SH-SY5Y (cell line): Measurements from ENCODE around the gene C11orf24.

ENCODE experiments used
- GATA2 ChIP-seq: IDR thresholded peaks from 2 replicates; pipeline ENCODE4 v1.6.1; 2011; ENCODE audit warnings: mild to moderate bottlenecking, low read depth, low read length
- GATA3 ChIP-seq: IDR thresholded peaks from 2 replicates; pipeline ENCODE4 v1.6.1; 2011; ENCODE audit warnings: low read depth, mild to moderate bottlenecking, low read length, moderate library complexity

The C11orf24 gene

GRCh38 chr11:68267881-68268240 is 3.9 kb downstream of the C11orf24 start:
- TF ChIP-seq GATA2 (no peak), GATA3 (no peak)

GRCh38 chr11:68266936-68267880 is 4.6 kb downstream of the C11orf24 start:
- TF ChIP-seq GATA3 = no peak
- TF ChIP-seq GATA2 = no peak

GRCh38 chr11:68266121-68266891 is 5.5 kb downstream of the C11orf24 start:
- no peak for TF ChIP-seq GATA3
- no peak for TF ChIP-seq GATA2

- TF ChIP-seq GATA2 (no peak), GATA3 (no peak)
These were observed 6.8 kb downstream of the C11orf24 start for GRCh38 chr11:68264741-68265540.

- TF ChIP-seq GATA3 = no peak
- no peak for TF ChIP-seq GATA2
These were observed 7.5 kb downstream of the C11orf24 start for GRCh38 chr11:68264244-68264643.

- no peak for TF ChIP-seq GATA3
- TF ChIP-seq GATA2 = no peak
These were observed 8.2 kb downstream of the C11orf24 start for GRCh38 chr11:68263444-68264035.

- TF ChIP-seq GATA3 = no peak
- TF ChIP-seq GATA2 = no peak
These were observed 9.3 kb downstream of the C11orf24 start for GRCh38 chr11:68262544-68262827.

- TF ChIP-seq GATA3 (no peak), GATA2 (no peak)
These were observed 9.8 kb downstream of the C11orf24 start for GRCh38 chr11:68261749-68262543.

- TF ChIP-seq GATA2 = no peak
- no peak for TF ChIP-seq GATA3
These were observed 10.8 kb downstream of the C11orf24 start for GRCh38 chr11:68261006-68261405.

GRCh38 chr11:68260484-68260883 is 11.3 kb downstream of the C11orf24 start:
- no peak for TF ChIP-seq GATA2
- no peak for TF ChIP-seq GATA3

GRCh38 chr11:68259122-68259959 is 12.4 kb downstream of the C11orf24 start:
- TF ChIP-seq GATA2 (no peak), GATA3 (no peak)

- TF ChIP-seq GATA2 (no peak), GATA3 (no peak)
These were observed 13.4 kb downstream of the C11orf24 start for GRCh38 chr11:68258363-68258765.
